ENCODE results near the gene COL3A1.

Gene COL3A1

GRCh38 chr2:189013671-189014448, 39.7 kb downstream of the COL3A1 start:
- H2AFZ ChIP-seq (ENCODE audit: low read depth, low read length, severe bottlenecking), result no peak overlapping the region

DNA sequence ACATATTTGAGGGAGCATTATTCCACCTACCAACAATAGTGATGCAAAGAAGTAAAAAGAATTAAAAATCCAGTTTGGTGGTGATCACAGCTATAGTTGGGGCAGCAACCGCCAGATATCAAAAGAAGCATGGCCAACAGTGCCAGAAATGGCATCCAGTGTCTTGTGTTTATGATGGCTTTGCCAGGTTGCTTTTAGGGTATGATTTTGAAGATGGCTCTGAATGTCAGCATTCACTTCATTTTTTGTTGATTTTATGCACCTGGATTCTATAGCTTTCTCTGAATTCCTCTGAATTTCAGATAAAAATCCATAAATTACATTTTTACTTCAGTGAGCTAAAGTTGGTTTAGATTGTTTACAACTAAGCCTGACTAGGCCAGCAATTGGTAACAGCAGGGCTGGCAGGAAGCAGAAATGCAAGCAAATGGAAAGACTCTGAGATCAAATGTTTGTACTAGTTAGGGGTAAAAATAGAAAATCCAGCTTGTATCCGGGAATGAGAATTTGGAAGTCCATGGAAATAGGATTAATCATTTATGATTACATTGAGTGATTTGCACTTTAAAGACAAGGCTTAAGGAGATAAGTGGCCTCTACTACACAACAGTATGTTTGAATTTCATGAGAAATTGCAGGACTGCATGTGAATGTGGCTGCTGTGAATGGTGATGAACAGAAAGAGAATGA, 40.4 kb downstream of the COL3A1 start:
- Histone ChIP-seq H3K9ac (ENCODE audit: low read length) (no peak overlapping the region), H3K27me3 (ENCODE audit: low read length) (no peaks in the 10 kb centered on the region), H3K4me2 (ENCODE audit: low read depth, low read length, poor library complexity, severe bottlenecking) (no peak overlapping the region), H3K79me2 (ENCODE audit: insufficient read depth, low read length) (no peaks in the 10 kb centered on the region), H3K36me3 (ENCODE audit: low read length) (no peaks in the 10 kb centered on the region), H4K20me1 (ENCODE audit: low read depth, low read length) (no peaks in the 10 kb centered on the region), H3F3A (ENCODE audit: insufficient read depth) (no peaks in the 10 kb centered on the region), H3K27ac (ENCODE audit: low read depth, low read length) (no peak overlapping the region), H3K9me3 (ENCODE audit: insufficient read depth, low read length) (no peaks in the 10 kb centered on the region), H3K9me2 (replicated peaks; ENCODE audit: insufficient read depth, low read length) (no peaks in the 10 kb centered on the region), H3K4me3 (ENCODE audit: insufficient read depth, low read length, poor library complexity, severe bottlenecking) (no peak overlapping the region), H2AFZ (ENCODE audit: low read depth, low read length, severe bottlenecking) (no peak overlapping the region)
- TF ChIP-seq EZH2phosphoT487 (conservative IDR thresholded peaks at IDR 0.05; ENCODE audit: low read length) (no peak), CTCF (IDR thresholded peaks at IDR 0.05; ENCODE audit: insufficient read depth, low read length, poor library complexity, severe bottlenecking) (no peak)

More at GRCh38 chr2:189013671-189014448, 39.7 kb downstream of the COL3A1 start:
- H3K4me3 ChIP-seq (ENCODE audit: insufficient read depth, low read length, poor library complexity, severe bottlenecking), result no peak overlapping the region
- no peaks in the 10 kb centered on the region for H4K20me1 ChIP-seq (ENCODE audit: low read depth, low read length)
- no peaks in the 10 kb centered on the region for H3K9me2 ChIP-seq (replicated peaks; ENCODE audit: insufficient read depth, low read length)
- H3K79me2 ChIP-seq (ENCODE audit: insufficient read depth, low read length), result no peaks in the 10 kb centered on the region
- H3K27ac ChIP-seq (ENCODE audit: low read depth, low read length), result no peak overlapping the region
- no peaks in the 10 kb centered on the region for H3F3A ChIP-seq (ENCODE audit: insufficient read depth)
- H3K9ac ChIP-seq (ENCODE audit: low read length), result no peak overlapping the region
- H3K9me3 ChIP-seq (ENCODE audit: insufficient read depth, low read length), result no peaks in the 10 kb centered on the region
- TF ChIP-seq CTCF (IDR thresholded peaks at IDR 0.05; ENCODE audit: insufficient read depth, low read length, poor library complexity, severe bottlenecking) (no peak), EZH2phosphoT487 (conservative IDR thresholded peaks at IDR 0.05; ENCODE audit: low read length) (no peak)
- H3K27me3 ChIP-seq (ENCODE audit: low read length), result no peaks in the 10 kb centered on the region
- no peaks in the 10 kb centered on the region for H3K36me3 ChIP-seq (ENCODE audit: low read length)
- no peak overlapping the region for H3K4me2 ChIP-seq (ENCODE audit: low read depth, low read length, poor library complexity, severe bottlenecking)

GRCh38 chr2:189015359-189015758, 41.2 kb downstream of the COL3A1 start:
- Histone ChIP-seq H3K79me2 (ENCODE audit: insufficient read depth, low read length) (no peaks in the 10 kb centered on the region), H3K4me3 (ENCODE audit: insufficient read depth, low read length, poor library complexity, severe bottlenecking) (no peak overlapping the region), H3K9ac (ENCODE audit: low read length) (no peak overlapping the region), H3F3A (ENCODE audit: insufficient read depth) (no peaks in the 10 kb centered on the region), H3K4me2 (ENCODE audit: low read depth, low read length, poor library complexity, severe bottlenecking) (no peak overlapping the region), H3K27me3 (ENCODE audit: low read length) (no peaks in the 10 kb centered on the region), H3K9me3 (ENCODE audit: insufficient read depth, low read length) (no peaks in the 10 kb centered on the region), H3K9me2 (replicated peaks; ENCODE audit: insufficient read depth, low read length) (no peaks in the 10 kb centered on the region), H4K20me1 (ENCODE audit: low read depth, low read length) (no peaks in the 10 kb centered on the region), H2AFZ (ENCODE audit: low read depth, low read length, severe bottlenecking) (no peak overlapping the region), H3K36me3 (ENCODE audit: low read length) (no peaks in the 10 kb centered on the region), H3K27ac (ENCODE audit: low read depth, low read length) (no peak overlapping the region)
- TF ChIP-seq EZH2phosphoT487 (conservative IDR thresholded peaks at IDR 0.05; ENCODE audit: low read length) (no peak), CTCF (IDR thresholded peaks at IDR 0.05; ENCODE audit: insufficient read depth, low read length, poor library complexity, severe bottlenecking) (no peak)

Data from SU-DHL-6 (cell line).